ENCODE measurements around the gene GPR156. TPM values are rescaled to one million over a fixed set of nuclear protein-coding genes. Genes with fewer than 3 reads are reported as not detected.
"Not testable (repeated sequence)": the region's sequence is repeated elsewhere in the genome, so short reads cannot be mapped to it uniquely, and the experiment has no call there.

Gene GPR156
- total and polyA plus RNA-seq, 12 donors = 0.04 to 0.23 (median 0.07) TPM; not detected in 7

DNA sequence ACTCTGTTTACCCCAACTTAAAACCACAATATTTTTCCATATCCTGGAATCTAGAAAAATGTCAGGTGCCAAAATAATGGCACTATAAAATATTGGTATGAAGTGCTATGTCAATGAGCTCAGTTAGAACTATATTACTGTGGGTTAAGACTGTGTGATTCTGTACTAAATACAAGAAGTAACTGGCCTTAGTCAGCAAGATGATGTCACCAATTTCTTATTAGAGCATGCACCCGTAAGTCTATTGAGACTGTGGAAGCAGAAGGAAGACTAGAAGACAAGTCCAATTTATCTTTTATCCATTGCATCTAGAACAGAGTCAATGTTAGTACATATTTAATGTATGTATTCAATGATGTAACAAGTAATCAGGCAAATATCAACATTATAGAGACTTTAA lies 39.2 kb upstream of the GPR156 start:
- 53 to 55% methylated on average over 1 of the region's 1 CpG for whole genome bisulfite sequencing, 2 donors
- TF ChIP-seq, protein P1, sequence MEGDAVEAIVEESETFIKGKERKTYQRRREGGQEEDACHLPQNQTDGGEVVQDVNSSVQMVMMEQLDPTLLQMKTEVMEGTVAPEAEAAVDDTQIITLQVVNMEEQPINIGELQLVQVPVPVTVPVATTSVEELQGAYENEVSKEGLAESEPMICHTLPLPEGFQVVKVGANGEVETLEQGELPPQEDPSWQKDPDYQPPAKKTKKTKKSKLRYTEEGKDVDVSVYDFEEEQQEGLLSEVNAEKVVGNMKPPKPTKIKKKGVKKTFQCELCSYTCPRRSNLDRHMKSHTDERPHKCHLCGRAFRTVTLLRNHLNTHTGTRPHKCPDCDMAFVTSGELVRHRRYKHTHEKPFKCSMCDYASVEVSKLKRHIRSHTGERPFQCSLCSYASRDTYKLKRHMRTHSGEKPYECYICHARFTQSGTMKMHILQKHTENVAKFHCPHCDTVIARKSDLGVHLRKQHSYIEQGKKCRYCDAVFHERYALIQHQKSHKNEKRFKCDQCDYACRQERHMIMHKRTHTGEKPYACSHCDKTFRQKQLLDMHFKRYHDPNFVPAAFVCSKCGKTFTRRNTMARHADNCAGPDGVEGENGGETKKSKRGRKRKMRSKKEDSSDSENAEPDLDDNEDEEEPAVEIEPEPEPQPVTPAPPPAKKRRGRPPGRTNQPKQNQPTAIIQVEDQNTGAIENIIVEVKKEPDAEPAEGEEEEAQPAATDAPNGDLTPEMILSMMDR (IDR thresholded peaks at IDR 0.05) = no peak
- ATAC-seq (no peak), DNase-seq (no peak)
- Histone ChIP-seq H3K27me3 (no peaks in the 10 kb centered on the region), H3K4me1 (no peaks in the 10 kb centered on the region), H3K9me3 (peaks cover 0 to 5% (median 2%) of the 10 kb centered on the region in 11 donors), H3K36me3 (peaks cover 0 to 64% (median 4%) of the 10 kb centered on the region in 9 donors), H3K27ac (no peak overlapping the region), H3K4me3 (no peak overlapping the region)
- intact Hi-C loops (cut with DNase I) = no loop called here

DNA sequence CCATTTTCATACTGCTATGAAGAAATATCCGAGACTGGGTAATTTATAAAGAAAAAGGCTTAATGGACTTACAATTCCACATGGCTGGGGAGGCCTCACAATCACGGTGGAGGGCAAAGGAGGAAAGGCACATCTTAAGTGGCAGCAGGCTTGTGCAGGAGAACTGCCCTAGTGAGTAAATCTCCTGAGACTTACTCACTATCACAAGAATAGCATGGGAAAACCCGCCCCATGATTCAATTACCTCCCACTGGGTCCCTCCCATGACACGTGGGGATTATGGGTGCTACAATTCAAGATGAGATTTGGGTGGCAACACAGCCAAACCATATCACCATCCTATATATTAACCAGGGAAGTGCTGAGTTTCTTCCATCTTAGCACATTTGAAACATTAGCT lies 38.7 kb upstream of the GPR156 start:
- H3K27me3 ChIP-seq; ATAC-seq; intact Hi-C loops (cut with DNase I); H3K27ac ChIP-seq; H3K4me3 ChIP-seq; DNase-seq; H3K4me1 ChIP-seq; H3K9me3 ChIP-seq: not testable (repeated sequence)
- H3K36me3 ChIP-seq = peaks cover 0 to 60% (median 4%) of the 10 kb centered on the region in 9 donors
- WGBS, 2 donors = 74 to 80% methylated on average over 4 of the region's 4 CpGs

DNA sequence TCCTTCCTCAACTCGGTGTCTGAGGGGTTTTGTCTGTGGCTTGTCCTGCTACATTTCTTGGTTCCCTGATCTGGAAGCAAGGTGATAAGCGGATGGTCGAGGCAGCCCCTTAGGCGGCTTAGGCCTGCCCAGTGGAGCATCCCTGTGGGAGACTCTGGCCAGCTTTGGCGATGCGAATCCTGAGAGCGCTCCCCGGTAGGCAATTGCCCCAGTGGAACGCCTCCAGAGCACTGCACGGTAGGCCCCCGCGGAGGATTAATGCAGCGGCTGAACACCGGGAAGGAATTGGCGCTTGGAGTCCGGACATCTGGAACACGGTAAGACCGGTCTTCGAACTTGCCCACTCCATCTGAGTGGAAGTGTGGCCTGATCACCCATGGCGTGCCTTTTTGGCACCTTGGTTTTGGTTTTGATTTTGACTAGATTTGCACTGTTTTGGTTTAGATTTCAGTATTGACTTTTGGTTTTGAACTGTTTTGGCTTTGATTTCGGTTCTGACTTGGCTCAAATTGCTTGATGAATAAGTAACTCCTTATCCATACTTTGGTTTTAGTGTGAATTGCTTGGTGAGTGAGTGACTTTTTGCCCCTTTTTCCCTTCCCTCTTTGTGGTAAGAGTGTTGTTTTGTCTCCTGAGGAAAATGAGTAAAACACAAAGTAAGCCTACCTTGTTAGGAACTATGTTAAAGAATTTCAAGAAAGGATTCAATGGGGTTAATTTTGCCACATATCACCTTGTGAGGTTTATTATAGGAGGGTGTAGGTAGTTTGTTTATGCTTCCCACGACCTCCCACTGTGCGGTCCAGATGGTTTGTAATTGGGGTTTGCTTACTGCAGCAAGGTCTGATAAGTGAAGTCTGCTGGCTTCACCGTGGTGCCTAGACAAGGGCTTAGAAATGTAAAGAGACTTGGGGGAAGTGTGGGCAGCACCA lies 27.1 kb upstream of the GPR156 start:
- no peak overlapping the region for H3K27ac ChIP-seq
- no peaks in the 10 kb centered on the region for H3K4me1 ChIP-seq
- peaks cover 0 to 12% (median 0%) of the 10 kb centered on the region in 7 donors for H3K27me3 ChIP-seq
- TF ChIP-seq, protein P1 (IDR thresholded peaks at IDR 0.05) = no peak
- intact Hi-C loops (cut with DNase I) = no loop called here
- no peaks in the 10 kb centered on the region for H3K36me3 ChIP-seq
- no peak overlapping the region for H3K4me3 ChIP-seq
- DNase-seq (no peak), ATAC-seq (no peak)
- peaks cover 0 to 19% (median 6%) of the 10 kb centered on the region in 11 donors for H3K9me3 ChIP-seq
- 94 to 95% methylated on average over 24 of the region's 24 CpGs for WGBS, 2 donors

DNA sequence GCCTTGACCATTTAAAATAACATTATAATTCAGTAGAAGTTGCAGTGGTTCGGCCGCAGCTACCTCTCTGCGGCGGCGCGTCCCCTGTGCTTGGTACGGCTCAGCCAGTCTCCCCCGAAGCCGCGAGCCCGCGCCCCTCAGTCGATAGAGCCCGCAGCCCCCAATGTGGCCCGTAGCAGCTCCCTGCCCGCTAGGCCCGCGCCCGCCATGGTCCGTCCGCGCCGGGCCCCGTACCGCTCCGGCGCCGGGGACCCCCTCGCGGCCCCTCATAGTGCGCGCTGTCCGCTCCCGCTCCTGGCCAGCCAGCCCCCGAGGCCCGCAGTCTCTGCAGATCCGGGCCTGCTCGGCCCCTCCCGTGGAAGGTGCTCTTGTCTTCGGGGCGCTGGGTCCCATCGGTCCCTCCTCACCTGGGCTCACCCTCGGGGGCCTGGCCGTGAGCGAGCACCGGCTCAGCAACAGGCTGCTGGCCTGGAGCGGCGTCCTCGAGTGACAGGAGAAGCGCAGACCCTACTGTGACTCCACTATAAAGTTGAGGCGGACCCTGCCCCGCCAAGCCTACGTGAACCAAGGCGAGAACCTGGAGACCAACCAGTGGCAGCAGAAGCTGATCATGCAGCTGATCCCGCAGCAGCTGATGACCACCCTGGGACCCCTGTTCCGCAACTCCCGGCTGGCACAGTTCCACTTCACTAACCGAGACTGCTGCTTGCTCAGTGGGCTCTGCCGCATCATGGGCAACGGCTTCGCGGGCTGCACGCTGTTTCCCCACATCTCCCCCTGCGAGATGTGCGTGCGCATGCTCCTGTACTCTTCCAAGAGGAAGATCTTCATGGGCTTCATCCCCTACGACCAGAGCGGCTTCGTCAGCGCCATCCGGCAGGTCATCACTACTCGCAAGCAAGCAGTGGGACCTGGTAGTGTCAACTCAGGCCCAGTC lies 21.8 kb upstream of the GPR156 start:
- H3K9me3 ChIP-seq = no peaks in the 10 kb centered on the region
- ATAC-seq = no peak
- TF ChIP-seq, protein P1 (IDR thresholded peaks at IDR 0.05) = no peak
- intact Hi-C loops (cut with DNase I) = no loop called here
- WGBS, 2 donors = 64 to 72% methylated on average over 55 to 62 of the region's 72 CpGs
- H3K4me1 ChIP-seq = peaks cover 0 to 9% (median 0%) of the 10 kb centered on the region in 9 donors
- H3K4me3 ChIP-seq = no peak overlapping the region
- no peak overlapping the region for H3K27ac ChIP-seq
- H3K36me3 ChIP-seq = no peaks in the 10 kb centered on the region
- H3K27me3 ChIP-seq = peaks cover 0 to 25% (median 6%) of the 10 kb centered on the region in 7 donors
- DNase-seq = no peak

All from heart right ventricle (tissue), 16 donors.